ENCODE measurements around the gene SPRED2.

SPRED2 gene

GRCh38 chr2:65386989-65387388, 45.4 kb downstream of the SPRED2 start:
- no peak for DNase-seq (ENCODE audit: low read depth)

- DNase-seq (ENCODE audit: low read depth): no peak
Observed at GRCh38 chr2:65386344-65386743, 46.1 kb downstream of the SPRED2 start.

GRCh38 chr2:65383541-65384488, 48.6 kb downstream of the SPRED2 start:
- DNase-seq (ENCODE audit: low read depth): no peak

GRCh38 chr2:65382776-65383357, 49.5 kb downstream of the SPRED2 start:
- DNase-seq (ENCODE audit: low read depth): peak; percentile 96

- no peak for DNase-seq (ENCODE audit: low read depth)
Observed at GRCh38 chr2:65382323-65382722, 50.1 kb downstream of the SPRED2 start.

- DNase-seq (ENCODE audit: low read depth): no peak
Observed at GRCh38 chr2:65381607-65382051, 50.8 kb downstream of the SPRED2 start.

- peak; percentile 56 for DNase-seq (ENCODE audit: low read depth)
Observed at GRCh38 chr2:65380255-65380654, 52.1 kb downstream of the SPRED2 start.

GRCh38 chr2:65379721-65380171, 52.7 kb downstream of the SPRED2 start:
- no peak for DNase-seq (ENCODE audit: low read depth)

GRCh38 chr2:65379223-65379622, 53.2 kb downstream of the SPRED2 start:
- DNase-seq (ENCODE audit: low read depth): no peak

GRCh38 chr2:65378290-65378689, 54.1 kb downstream of the SPRED2 start:
- DNase-seq (ENCODE audit: low read depth): no peak

- DNase-seq (ENCODE audit: low read depth): peak; percentile 97
Observed at GRCh38 chr2:65377556-65378192, 54.7 kb downstream of the SPRED2 start.

GRCh38 chr2:65375723-65376122, 56.7 kb downstream of the SPRED2 start:
- DNase-seq (ENCODE audit: low read depth): no peak

GRCh38 chr2:65374999-65375398, 57.4 kb downstream of the SPRED2 start:
- DNase-seq (ENCODE audit: low read depth): no peak

GRCh38 chr2:65374575-65374974, 57.8 kb downstream of the SPRED2 start:
- DNase-seq (ENCODE audit: low read depth): peak; percentile 22

GRCh38 chr2:65373365-65373918, 59.0 kb downstream of the SPRED2 start:
- no peak for DNase-seq (ENCODE audit: low read depth)

GRCh38 chr2:65372619-65373018, 59.8 kb downstream of the SPRED2 start:
- DNase-seq (ENCODE audit: low read depth): no peak

GRCh38 chr2:65371074-65371434, 61.3 kb downstream of the SPRED2 start:
- DNase-seq (ENCODE audit: low read depth): no peak

- no peak for DNase-seq (ENCODE audit: low read depth)
Observed at GRCh38 chr2:65370387-65371073, 61.9 kb downstream of the SPRED2 start.

- no peak for DNase-seq (ENCODE audit: low read depth)
Observed at GRCh38 chr2:65369980-65370379, 62.4 kb downstream of the SPRED2 start.

- DNase-seq (ENCODE audit: low read depth): no peak
Observed at GRCh38 chr2:65369574-65369973, 62.8 kb downstream of the SPRED2 start.

- no peak for DNase-seq (ENCODE audit: low read depth)
Observed at GRCh38 chr2:65368468-65368867, 63.9 kb downstream of the SPRED2 start.

GRCh38 chr2:65367524-65367923, 64.9 kb downstream of the SPRED2 start:
- peak; percentile 99 for DNase-seq (ENCODE audit: low read depth)
